ENCODE data around the gene MRTFA.

Gene MRTFA

DNA sequence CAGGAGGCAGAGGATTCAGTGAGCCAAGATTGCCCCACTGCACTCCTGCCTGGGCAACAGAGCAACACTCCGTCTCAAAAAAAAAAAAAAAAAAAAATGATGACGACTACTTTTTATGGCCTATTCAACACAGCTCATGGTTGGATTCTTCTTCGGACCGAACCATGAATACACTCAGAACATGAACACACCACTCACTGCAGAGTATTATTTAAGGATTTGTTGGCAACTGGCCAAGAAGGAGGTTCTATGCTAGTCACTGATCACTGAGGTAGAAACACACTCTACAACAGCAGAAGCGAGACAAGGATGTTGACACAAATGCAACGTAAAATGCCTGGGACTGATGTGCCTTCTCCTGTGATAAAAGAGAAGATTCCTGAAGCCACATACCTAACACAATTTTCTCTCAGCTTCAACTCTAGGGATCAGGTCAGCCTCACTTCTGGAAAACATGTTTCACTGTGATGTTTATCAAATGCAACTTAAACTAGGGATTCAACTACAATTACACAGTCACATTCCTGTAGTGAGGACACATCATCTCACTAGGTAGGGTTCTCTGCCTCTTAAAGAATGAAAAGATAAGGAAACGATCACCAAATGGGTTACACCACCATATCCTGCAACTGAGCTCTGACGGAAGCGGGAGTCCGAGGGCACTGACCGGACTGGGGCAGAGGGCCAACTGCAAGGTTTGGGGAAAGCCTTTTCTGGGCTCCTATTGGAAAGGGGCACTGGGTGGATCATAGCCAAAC, 183.6 kb downstream of the MRTFA start:
- H3K27me3 ChIP-seq (ENCODE audit: control insufficient read depth in 3 of 3, insufficient read depth in 3 of 3, low read depth in 1 of 3, low read length in 3 of 3), result no peaks in the 10 kb centered on the region
- H2BK15ac ChIP-seq (ENCODE audit: low read length), result no peak overlapping the region
- H3K18ac ChIP-seq (ENCODE audit: low read length), result no peak overlapping the region
- no peak overlapping the region for H4K8ac ChIP-seq (ENCODE audit: low read depth, low read length)
- no peak overlapping the region for H4K91ac ChIP-seq (ENCODE audit: low read depth, low read length, poor library complexity)
- H3K9me3 ChIP-seq (replicated peaks in 1 of 2; ENCODE audit: control insufficient read depth in 2 of 2, insufficient read depth in 1 of 2, low read depth in 1 of 2, low read length in 2 of 2), result peaks cover 0 to 2% of the 10 kb centered on the region in 2 donors
- H3K4ac ChIP-seq (ENCODE audit: low read length), result no peak overlapping the region
- no peak overlapping the region for H3K14ac ChIP-seq (ENCODE audit: low read length)
- no peak for DNase-seq (ENCODE audit: low spot score)
- H3K79me1 ChIP-seq (ENCODE audit: low read depth, low read length), result no peaks in the 10 kb centered on the region
- no peak overlapping the region for H3K27ac ChIP-seq (replicated peaks; ENCODE audit: low read length)
- no peak overlapping the region for H3K23ac ChIP-seq (ENCODE audit: low read depth, low read length, poor library complexity)
- H3K36me3 ChIP-seq (replicated peaks in 1 of 2; ENCODE audit: control insufficient read depth in 2 of 2, insufficient read depth in 2 of 2, low read length in 2 of 2), result no peaks in the 10 kb centered on the region
- H3K4me3 ChIP-seq (ENCODE audit: low read length in 2 of 2), result no peak overlapping the region
- H3K4me2 ChIP-seq (ENCODE audit: insufficient read depth, low read length, poor library complexity, severe bottlenecking), result no peak overlapping the region
- no peak overlapping the region for H3K9ac ChIP-seq (ENCODE audit: low read depth, low read length, poor library complexity)
- no peak overlapping the region for H2AFZ ChIP-seq (ENCODE audit: low read length)
- no peak overlapping the region for H2BK120ac ChIP-seq (ENCODE audit: low read depth, low read length)
- no peak overlapping the region for H2BK12ac ChIP-seq (ENCODE audit: low read length)
- no peaks in the 10 kb centered on the region for H3K4me1 ChIP-seq (ENCODE audit: control insufficient read depth in 2 of 2, insufficient read depth in 1 of 2, low read depth in 1 of 2, low read length in 2 of 2)
- no peak overlapping the region for H2AK5ac ChIP-seq (ENCODE audit: low read depth, low read length)
- H2BK5ac ChIP-seq (ENCODE audit: low read length), result no peak overlapping the region
- no CpG with 5 or more reads among the region's 11 CpGs for WGBS, 2 donors (ENCODE audit: extremely low coverage in 2 of 2, insufficient read length in 2 of 2, insufficient replicate concordance in 1 of 2)

DNA sequence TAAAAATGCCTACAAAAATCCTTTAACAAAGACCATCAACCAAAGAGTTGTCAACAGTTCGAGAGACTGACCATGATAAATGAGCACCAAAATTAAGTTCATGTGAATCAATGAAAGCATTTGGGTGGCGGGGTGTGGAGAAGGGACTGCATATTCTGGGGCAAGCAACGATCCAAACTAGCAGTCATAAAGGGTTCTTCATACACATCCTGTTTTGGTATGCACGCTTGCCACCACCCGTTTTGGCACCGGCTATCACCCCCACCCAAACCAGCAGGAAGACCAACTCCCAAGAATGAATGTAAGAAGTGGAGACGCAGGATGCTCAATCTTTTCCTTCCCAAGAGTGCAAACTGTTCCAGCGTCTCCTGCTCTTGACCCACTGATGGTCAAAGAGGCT, 185.3 kb downstream of the MRTFA start:
- DNase-seq (ENCODE audit: low spot score), result no peak
- no peak overlapping the region for H2AK5ac ChIP-seq (ENCODE audit: low read depth, low read length)
- H2BK12ac ChIP-seq (ENCODE audit: low read length), result no peak overlapping the region
- H3K4me3 ChIP-seq (ENCODE audit: low read length in 2 of 2), result no peak overlapping the region
- no peaks in the 10 kb centered on the region for H3K4me1 ChIP-seq (ENCODE audit: control insufficient read depth in 2 of 2, insufficient read depth in 1 of 2, low read depth in 1 of 2, low read length in 2 of 2)
- H4K8ac ChIP-seq (ENCODE audit: low read depth, low read length), result no peak overlapping the region
- no peak overlapping the region for H4K91ac ChIP-seq (ENCODE audit: low read depth, low read length, poor library complexity)
- no peak overlapping the region for H3K4ac ChIP-seq (ENCODE audit: low read length)
- H3K79me1 ChIP-seq (ENCODE audit: low read depth, low read length), result no peaks in the 10 kb centered on the region
- no peaks in the 10 kb centered on the region for H3K36me3 ChIP-seq (replicated peaks in 1 of 2; ENCODE audit: control insufficient read depth in 2 of 2, insufficient read depth in 2 of 2, low read length in 2 of 2)
- peaks cover 0 to 2% of the 10 kb centered on the region in 2 donors for H3K9me3 ChIP-seq (replicated peaks in 1 of 2; ENCODE audit: control insufficient read depth in 2 of 2, insufficient read depth in 1 of 2, low read depth in 1 of 2, low read length in 2 of 2)
- no peak overlapping the region for H3K23ac ChIP-seq (ENCODE audit: low read depth, low read length, poor library complexity)
- H2AFZ ChIP-seq (ENCODE audit: low read length), result no peak overlapping the region
- no peak overlapping the region for H2BK5ac ChIP-seq (ENCODE audit: low read length)
- H3K14ac ChIP-seq (ENCODE audit: low read length), result no peak overlapping the region
- no peak overlapping the region for H3K9ac ChIP-seq (ENCODE audit: low read depth, low read length, poor library complexity)
- no peak overlapping the region for H2BK120ac ChIP-seq (ENCODE audit: low read depth, low read length)
- no peak overlapping the region for H3K18ac ChIP-seq (ENCODE audit: low read length)
- no peak overlapping the region for H3K27ac ChIP-seq (replicated peaks; ENCODE audit: low read length)
- H2BK15ac ChIP-seq (ENCODE audit: low read length), result no peak overlapping the region
- no peak overlapping the region for H3K4me2 ChIP-seq (ENCODE audit: insufficient read depth, low read length, poor library complexity, severe bottlenecking)
- H3K27me3 ChIP-seq (ENCODE audit: control insufficient read depth in 3 of 3, insufficient read depth in 3 of 3, low read depth in 1 of 3, low read length in 3 of 3), result no peaks in the 10 kb centered on the region
- no CpG with 5 or more reads among the region's 8 CpGs for WGBS, 2 donors (ENCODE audit: extremely low coverage in 2 of 2, insufficient read length in 2 of 2, insufficient replicate concordance in 1 of 2)

DNA sequence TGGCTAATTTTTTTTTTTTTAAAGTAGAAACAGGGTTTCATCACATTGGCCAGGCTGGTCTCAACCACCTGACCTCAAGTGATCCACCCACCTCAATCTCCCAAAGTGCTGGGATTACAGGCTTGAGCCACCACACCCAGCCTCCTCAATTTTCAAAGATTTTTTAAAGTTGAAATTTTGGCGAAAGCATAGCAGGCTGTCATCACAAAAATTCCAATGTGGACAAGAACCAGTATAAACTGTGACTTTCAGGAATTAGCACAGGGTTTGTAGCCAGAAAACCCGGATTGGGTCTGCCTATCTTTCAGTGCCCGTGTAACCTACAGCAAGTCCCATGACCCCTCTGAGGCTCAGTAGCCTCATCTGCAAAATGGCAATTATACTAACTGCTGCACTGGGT, 185.9 kb downstream of the MRTFA start:
- Histone ChIP-seq H2AK5ac (ENCODE audit: low read depth, low read length) (no peak overlapping the region), H2BK15ac (ENCODE audit: low read length) (no peak overlapping the region), H2AFZ (ENCODE audit: low read length) (no peak overlapping the region), H3K36me3 (replicated peaks in 1 of 2; ENCODE audit: control insufficient read depth in 2 of 2, insufficient read depth in 2 of 2, low read length in 2 of 2) (no peaks in the 10 kb centered on the region), H2BK120ac (ENCODE audit: low read depth, low read length) (no peak overlapping the region), H3K79me1 (ENCODE audit: low read depth, low read length) (no peaks in the 10 kb centered on the region), H3K18ac (ENCODE audit: low read length) (no peak overlapping the region), H4K8ac (ENCODE audit: low read depth, low read length) (no peak overlapping the region), H3K27me3 (ENCODE audit: control insufficient read depth in 3 of 3, insufficient read depth in 3 of 3, low read depth in 1 of 3, low read length in 3 of 3) (no peaks in the 10 kb centered on the region), H2BK12ac (ENCODE audit: low read length) (no peak overlapping the region), H3K4me3 (ENCODE audit: low read length in 2 of 2) (no peak overlapping the region), H3K9ac (ENCODE audit: low read depth, low read length, poor library complexity) (no peak overlapping the region), H3K4ac (ENCODE audit: low read length) (no peak overlapping the region), H3K4me1 (ENCODE audit: control insufficient read depth in 2 of 2, insufficient read depth in 1 of 2, low read depth in 1 of 2, low read length in 2 of 2) (no peaks in the 10 kb centered on the region), H2BK5ac (ENCODE audit: low read length) (no peak overlapping the region), H3K14ac (ENCODE audit: low read length) (no peak overlapping the region), H4K91ac (ENCODE audit: low read depth, low read length, poor library complexity) (no peak overlapping the region), H3K23ac (ENCODE audit: low read depth, low read length, poor library complexity) (no peak overlapping the region), H3K9me3 (replicated peaks in 1 of 2; ENCODE audit: control insufficient read depth in 2 of 2, insufficient read depth in 1 of 2, low read depth in 1 of 2, low read length in 2 of 2) (peaks cover 0 to 2% of the 10 kb centered on the region in 2 donors), H3K4me2 (ENCODE audit: insufficient read depth, low read length, poor library complexity, severe bottlenecking) (no peak overlapping the region), H3K27ac (replicated peaks; ENCODE audit: low read length) (no peak overlapping the region)
- DNase-seq (ENCODE audit: low spot score), result no peak
- WGBS, 2 donors (ENCODE audit: extremely low coverage in 2 of 2, insufficient read length in 2 of 2, insufficient replicate concordance in 1 of 2), result no CpG with 5 or more reads among the region's 3 CpGs

DNA sequence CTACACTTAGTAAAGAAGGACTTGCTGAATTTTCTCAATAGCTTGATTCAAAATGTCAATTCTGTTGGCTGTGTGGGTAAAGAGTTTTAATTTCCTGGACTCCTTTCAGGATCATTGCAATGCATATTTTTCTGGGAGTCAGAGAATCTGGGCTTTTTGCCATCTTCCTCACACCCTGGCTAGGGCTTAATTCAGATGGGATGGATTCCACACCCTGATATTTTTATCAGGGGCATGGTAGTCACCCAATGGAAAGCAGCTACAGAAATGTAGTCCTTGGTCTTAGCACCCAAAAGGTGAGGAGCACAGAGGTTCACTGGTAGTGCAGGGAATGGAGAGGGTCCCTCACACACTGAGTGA, 186.9 kb downstream of the MRTFA start:
- Histone ChIP-seq H2AFZ (ENCODE audit: low read length) (no peak overlapping the region), H3K18ac (ENCODE audit: low read length) (no peak overlapping the region), H3K4ac (ENCODE audit: low read length) (no peak overlapping the region), H2BK120ac (ENCODE audit: low read depth, low read length) (no peak overlapping the region), H3K79me1 (ENCODE audit: low read depth, low read length) (no peaks in the 10 kb centered on the region), H3K36me3 (replicated peaks in 1 of 2; ENCODE audit: control insufficient read depth in 2 of 2, insufficient read depth in 2 of 2, low read length in 2 of 2) (no peaks in the 10 kb centered on the region), H4K8ac (ENCODE audit: low read depth, low read length) (no peak overlapping the region), H3K4me3 (ENCODE audit: low read length in 2 of 2) (no peak overlapping the region), H3K9me3 (replicated peaks in 1 of 2; ENCODE audit: control insufficient read depth in 2 of 2, insufficient read depth in 1 of 2, low read depth in 1 of 2, low read length in 2 of 2) (peaks cover 2 to 4% of the 10 kb centered on the region in 2 donors), H2AK5ac (ENCODE audit: low read depth, low read length) (no peak overlapping the region), H3K4me1 (ENCODE audit: control insufficient read depth in 2 of 2, insufficient read depth in 1 of 2, low read depth in 1 of 2, low read length in 2 of 2) (no peaks in the 10 kb centered on the region), H2BK15ac (ENCODE audit: low read length) (no peak overlapping the region), H3K9ac (ENCODE audit: low read depth, low read length, poor library complexity) (no peak overlapping the region), H3K14ac (ENCODE audit: low read length) (no peak overlapping the region), H3K27me3 (ENCODE audit: control insufficient read depth in 3 of 3, insufficient read depth in 3 of 3, low read depth in 1 of 3, low read length in 3 of 3) (no peaks in the 10 kb centered on the region), H3K23ac (ENCODE audit: low read depth, low read length, poor library complexity) (no peak overlapping the region), H2BK5ac (ENCODE audit: low read length) (no peak overlapping the region), H4K91ac (ENCODE audit: low read depth, low read length, poor library complexity) (no peak overlapping the region), H3K27ac (replicated peaks; ENCODE audit: low read length) (no peak overlapping the region), H2BK12ac (ENCODE audit: low read length) (no peak overlapping the region), H3K4me2 (ENCODE audit: insufficient read depth, low read length, poor library complexity, severe bottlenecking) (no peak overlapping the region)
- DNase-seq (ENCODE audit: low spot score), result no peak
